ENCODE data around the gene SAMD4A. TPM values are rescaled to one million over a fixed set of nuclear protein-coding genes. Genes with fewer than 3 reads are reported as not detected.

Gene SAMD4A
- total RNA-seq, 2 experiments from 2014 or later = 0.06 to 1.0 TPM

DNA sequence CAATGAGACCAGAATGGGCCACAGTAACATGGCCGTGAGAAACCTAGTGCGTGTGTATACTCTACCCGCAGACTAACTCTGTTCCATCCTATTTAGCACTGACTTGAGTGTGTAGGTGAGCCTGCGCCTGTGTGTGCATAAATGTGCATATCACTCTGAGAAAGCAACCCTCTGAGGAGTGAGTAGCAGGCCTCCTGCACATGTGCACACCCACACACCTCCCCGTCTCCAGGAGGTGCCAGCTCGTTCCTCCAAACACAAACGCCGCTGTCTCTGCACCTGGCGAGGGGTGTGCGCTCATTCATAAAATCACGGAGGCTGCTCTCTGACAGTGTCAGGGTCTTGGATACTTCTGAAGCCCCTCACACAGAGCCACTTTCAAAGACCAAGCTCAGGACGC, 196.8 kb downstream of the SAMD4A start:
- Histone ChIP-seq H3K27ac (ENCODE audit: low read depth, low read length, poor library complexity, severe bottlenecking) (no peak overlapping the region), H3K4me2 (ENCODE audit: low read length) (no peak overlapping the region), H3K36me3 (ENCODE audit: insufficient read depth, low read length) (no peaks in the 10 kb centered on the region), H3K4me1 (ENCODE audit: insufficient read depth, low read length, poor library complexity, severe bottlenecking) (no peaks in the 10 kb centered on the region), H2AFZ (ENCODE audit: low read length) (no peak overlapping the region), H3K9me3 (ENCODE audit: low read length) (no peaks in the 10 kb centered on the region), H3K9me2 (ENCODE audit: insufficient read depth, low read length) (no peaks in the 10 kb centered on the region), H3K4me3 (ENCODE audit: low read depth, low read length, poor library complexity, severe bottlenecking) (no peak overlapping the region), H3K79me2 (ENCODE audit: insufficient read depth, low read depth, low read length) (no peaks in the 10 kb centered on the region), H4K20me1 (ENCODE audit: insufficient read depth, low read length) (no peaks in the 10 kb centered on the region)
- POLR2A ChIA-PET = interaction anchor here (0.7 kb wide), 1 partner anchor 231 kb away, joined by 3 read pairs; no protein-coding TSS in a partner anchor
- intact Hi-C loops (cut with micrococcal nuclease; ENCODE audit: unreplicated experiment) = no loop called here
- DNase-seq (ENCODE audit: low spot score) = no peak
- CTCF ChIA-PET (ENCODE audit: unreplicated experiment) = no interaction called here
- TF ChIP-seq EZH2phosphoT487 (IDR thresholded peaks at IDR 0.05; ENCODE audit: borderline replicate concordance, low read depth, low read length) = no peak
- TF ChIP-seq, protein P1, sequence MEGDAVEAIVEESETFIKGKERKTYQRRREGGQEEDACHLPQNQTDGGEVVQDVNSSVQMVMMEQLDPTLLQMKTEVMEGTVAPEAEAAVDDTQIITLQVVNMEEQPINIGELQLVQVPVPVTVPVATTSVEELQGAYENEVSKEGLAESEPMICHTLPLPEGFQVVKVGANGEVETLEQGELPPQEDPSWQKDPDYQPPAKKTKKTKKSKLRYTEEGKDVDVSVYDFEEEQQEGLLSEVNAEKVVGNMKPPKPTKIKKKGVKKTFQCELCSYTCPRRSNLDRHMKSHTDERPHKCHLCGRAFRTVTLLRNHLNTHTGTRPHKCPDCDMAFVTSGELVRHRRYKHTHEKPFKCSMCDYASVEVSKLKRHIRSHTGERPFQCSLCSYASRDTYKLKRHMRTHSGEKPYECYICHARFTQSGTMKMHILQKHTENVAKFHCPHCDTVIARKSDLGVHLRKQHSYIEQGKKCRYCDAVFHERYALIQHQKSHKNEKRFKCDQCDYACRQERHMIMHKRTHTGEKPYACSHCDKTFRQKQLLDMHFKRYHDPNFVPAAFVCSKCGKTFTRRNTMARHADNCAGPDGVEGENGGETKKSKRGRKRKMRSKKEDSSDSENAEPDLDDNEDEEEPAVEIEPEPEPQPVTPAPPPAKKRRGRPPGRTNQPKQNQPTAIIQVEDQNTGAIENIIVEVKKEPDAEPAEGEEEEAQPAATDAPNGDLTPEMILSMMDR (conservative IDR thresholded peaks at IDR 0.05; ENCODE audit: low read length) = no peak
- BruUV-seq (replicated peaks) = no TSS peak

DNA sequence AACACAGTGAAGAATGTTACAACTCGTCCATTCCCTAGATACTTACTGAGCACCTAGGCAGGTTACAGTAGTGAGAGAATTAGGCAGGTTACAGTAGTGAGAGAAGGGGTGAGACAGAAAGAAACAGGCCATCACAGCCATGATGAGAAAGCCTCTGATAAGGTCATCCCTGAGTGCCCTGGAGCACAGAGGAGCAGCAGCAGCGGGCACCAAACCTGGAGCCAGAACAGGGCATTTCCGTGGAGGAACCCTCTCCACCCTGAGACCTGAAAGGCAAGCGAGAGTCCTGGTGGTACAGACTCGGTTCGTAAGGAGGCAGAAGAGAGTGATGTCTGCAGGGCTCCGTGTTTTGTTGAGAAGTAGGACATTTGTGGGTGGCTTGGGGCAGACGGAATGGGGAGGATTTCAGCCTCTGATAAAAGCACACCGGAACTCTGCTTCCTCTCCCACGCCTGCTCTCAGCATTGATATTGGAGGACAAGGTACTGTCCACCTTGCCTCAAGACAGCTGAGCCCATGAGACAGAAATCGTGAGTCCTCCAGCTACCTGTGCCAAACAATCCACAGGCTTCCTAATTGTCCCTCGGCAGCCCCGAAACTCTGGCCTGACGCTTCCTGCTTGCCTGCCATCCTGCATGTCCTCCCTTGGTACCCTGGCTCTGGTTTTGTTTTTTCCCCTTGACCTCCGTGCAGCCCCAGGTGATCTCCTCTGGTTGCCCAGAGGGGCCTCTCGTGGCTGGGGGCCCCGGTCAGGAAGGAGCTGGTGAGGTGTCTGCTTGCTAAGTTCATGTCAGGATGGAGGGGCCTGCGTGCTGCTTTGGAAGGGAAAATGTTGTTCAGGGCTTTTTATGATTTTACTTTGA, 199.6 kb downstream of the SAMD4A start:
- ChIA-PET POLR2A (no interaction called here), CTCF (ENCODE audit: unreplicated experiment) (no interaction called here)
- TF ChIP-seq, protein P1 (conservative IDR thresholded peaks at IDR 0.05; ENCODE audit: low read length) = no peak
- TF ChIP-seq EZH2phosphoT487 (IDR thresholded peaks at IDR 0.05; ENCODE audit: borderline replicate concordance, low read depth, low read length) = no peak
- Histone ChIP-seq H3K27ac (ENCODE audit: low read depth, low read length, poor library complexity, severe bottlenecking) (no peak overlapping the region), H3K9me3 (ENCODE audit: low read length) (no peaks in the 10 kb centered on the region), H3K4me2 (ENCODE audit: low read length) (no peak overlapping the region), H2AFZ (ENCODE audit: low read length) (no peak overlapping the region), H3K36me3 (ENCODE audit: insufficient read depth, low read length) (no peaks in the 10 kb centered on the region), H4K20me1 (ENCODE audit: insufficient read depth, low read length) (no peaks in the 10 kb centered on the region), H3K4me1 (ENCODE audit: insufficient read depth, low read length, poor library complexity, severe bottlenecking) (no peaks in the 10 kb centered on the region), H3K79me2 (ENCODE audit: insufficient read depth, low read depth, low read length) (no peaks in the 10 kb centered on the region), H3K4me3 (ENCODE audit: low read depth, low read length, poor library complexity, severe bottlenecking) (no peak overlapping the region), H3K9me2 (ENCODE audit: insufficient read depth, low read length) (no peaks in the 10 kb centered on the region)
- DNase-seq (ENCODE audit: low spot score) = no peak
- intact Hi-C loops (cut with micrococcal nuclease; ENCODE audit: unreplicated experiment) = no loop called here
- no TSS peak for BruUV-seq (replicated peaks)

DNA sequence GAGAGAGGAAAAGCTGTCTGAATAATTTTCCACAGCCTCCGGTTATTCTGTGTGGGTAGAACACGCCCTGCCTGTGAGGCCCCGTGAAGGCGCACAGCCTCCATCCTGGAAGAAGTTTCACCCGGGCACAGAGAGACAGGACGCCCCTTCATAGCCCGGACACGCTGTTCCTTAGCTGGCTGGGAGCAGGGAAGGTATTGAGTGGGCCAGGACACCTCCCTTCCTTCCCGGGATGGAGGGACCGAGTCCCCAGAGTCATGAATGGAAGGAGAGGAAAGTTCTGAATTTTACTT, 200.2 kb downstream of the SAMD4A start:
- Histone ChIP-seq H3K27ac (ENCODE audit: low read depth, low read length, poor library complexity, severe bottlenecking) (no peak overlapping the region), H3K79me2 (ENCODE audit: insufficient read depth, low read depth, low read length) (no peaks in the 10 kb centered on the region), H3K9me2 (ENCODE audit: insufficient read depth, low read length) (no peaks in the 10 kb centered on the region), H3K4me1 (ENCODE audit: insufficient read depth, low read length, poor library complexity, severe bottlenecking) (no peaks in the 10 kb centered on the region), H3K4me3 (ENCODE audit: low read depth, low read length, poor library complexity, severe bottlenecking) (no peak overlapping the region), H2AFZ (ENCODE audit: low read length) (no peak overlapping the region), H3K9me3 (ENCODE audit: low read length) (no peaks in the 10 kb centered on the region), H4K20me1 (ENCODE audit: insufficient read depth, low read length) (no peaks in the 10 kb centered on the region), H3K36me3 (ENCODE audit: insufficient read depth, low read length) (no peaks in the 10 kb centered on the region), H3K4me2 (ENCODE audit: low read length) (no peak overlapping the region)
- ChIA-PET CTCF (ENCODE audit: unreplicated experiment) (no interaction called here), POLR2A (no interaction called here)
- DNase-seq (ENCODE audit: low spot score) = no peak
- BruUV-seq (replicated peaks) = no TSS peak
- TF ChIP-seq EZH2phosphoT487 (IDR thresholded peaks at IDR 0.05; ENCODE audit: borderline replicate concordance, low read depth, low read length) = no peak
- intact Hi-C loops (cut with micrococcal nuclease; ENCODE audit: unreplicated experiment) = no loop called here
